Heart right ventricle (tissue), 16 donors: ENCODE measurements around the gene FAIM2. TPM values are rescaled to one million over a fixed set of nuclear protein-coding genes. Genes with fewer than 3 reads are reported as not detected.

Experiments used
- ATAC-seq, 8 donors: fragments of 200-7000 bp; cut with Tn5 transposase; one replicate each; pipeline ENCODE4 v1.9.1; 2020; ENCODE audit warnings: mild to moderate bottlenecking in 8 of 8, moderate library complexity in 8 of 8, moderate number of reproducible peaks in 1 of 8
- DNase-seq, 2 donors: peaks; one replicate each; pipeline ENCODE4 v3.0.0-alpha.2; 2020
- H3K27ac ChIP-seq, 10 donors: fragments of 200-600 bp; sonication (generic) in 2 of 10; one replicate each; pipeline versions ENCODE4 v1.5.0 to v1.8.0; 2020 to 2022; ENCODE audit warnings: mild to moderate bottlenecking in 3 of 10
- H3K27me3 ChIP-seq, 7 donors: fragments of 200-600 bp; one replicate each; pipeline ENCODE4 v1.8.0; 2021 to 2022; ENCODE audit warnings: mild to moderate bottlenecking in 2 of 7
- H3K36me3 ChIP-seq, 9 donors: fragments of 200-600 bp; sonication (generic) in 1 of 9; one replicate each; pipeline versions ENCODE4 v1.5.0 to v1.8.0; 2020 to 2022; ENCODE audit warnings: mild to moderate bottlenecking in 2 of 9
- H3K4me1 ChIP-seq, 9 donors: fragments of 200-600 bp; sonication (generic) in 1 of 9; one replicate each; pipeline versions ENCODE4 v1.5.0 to v1.8.0; 2020 to 2022; ENCODE audit warnings: mild to moderate bottlenecking in 4 of 9
- H3K4me3 ChIP-seq, 10 donors: fragments of 200-600 bp; sonication (generic) in 2 of 10; one replicate each; pipeline versions ENCODE4 v1.5.0 to v1.8.0; 2020 to 2022; ENCODE audit warnings: mild to moderate bottlenecking in 7 of 10, moderate library complexity in 2 of 10
- H3K9me3 ChIP-seq, 11 donors: fragments of 200-600 bp in 10 of 11; sonication (generic) in 2 of 11; one replicate each; pipeline versions ENCODE4 v1.5.0 to v1.8.0; 2013 to 2022; ENCODE audit warnings: mild to moderate bottlenecking in 2 of 11, control low read depth in 1 of 11, moderate library complexity in 1 of 11
- WGBS, 2 donors: extraction: QIAGEN DNeasy Blood & Tissue Kit; methylation state at CpG; one replicate each; pipeline ENCODE4 v1.1.7; 2013; ENCODE audit warnings: inconsistent platforms in 1 of 2; 5-methylcytosine and 5-hydroxymethylcytosine counted together
- intact Hi-C, 10 donors: fragments of 100-400 bp; cut with DNase I; formaldehyde crosslinking; loops; one replicate each; pipeline versions ENCODE4 v1.11.1 to v1.14.2; 2022
- polyA plus RNA-seq, 2 donors: library from polyadenylated mRNA; stranded (reverse); fragments of 200-250 nt; gene quantifications; one replicate each; pipeline ENCODE4 v1.2.3, GENCODE V29; 2013
- total RNA-seq, 10 donors: library from RNA; stranded (reverse); fragmentation: NEBNext Ultra II Directional in 3 of 10; extraction: Animal tissue kit (Norgen Biotek cat#: 25700) in 3 of 10; gene quantifications; one replicate each; pipeline versions ENCODE4 v1.2.1 to v1.2.4, GENCODE V29; 2021 to 2023
- TF ChIP-seq, protein P1 (sequence below), 9 donors: fragments of 200-600 bp; sonication (generic) in 2 of 9; IDR thresholded peaks; one replicate each; pipeline versions ENCODE4 v1.5.0 to v1.8.0; 2021 to 2022; ENCODE audit warnings: antibody characterized with exemption in 9 of 9, mild to moderate bottlenecking in 5 of 9, moderate library complexity in 1 of 9
- donor health status: Arrhythmogenic right ventricular cardiomyopathy.
- donor health status: ischemic (EF 13 %, LVEDD 7.1; RV severe dilation, severe dysfunction).
- donor health status: healthy with polysubstance abuse.
- donor health status: DM: no; HTN: yes; CAD: no.
- donor health status: DM: no; HTN: no; CAD: no.
- donor health status: ischemic (EF 25% LVEDD 6.9; RV normal size, moderate dysfunction).
- donor health status: ischemic (EF 25% LVEDD 5.7; RV mildly dilated, moderate dysfunction).
- donor health status: healthy.
- donor health status: DM: yes; HTN: yes; CAD: no.
- donor health status: Ischemic cardiomyopathy.
- donor health status: ischemic (EF 35%, LVEDD 5.7; RV mildly dilated, moderate dysfunction).
- donor health status: nonischemic (EF 11% LVEDD 7.7; RV severe dilation, severe dysfunction).
- donor health status: DM: yes; HTN: yes; CAD: no.
- donor health status: PGD.
- donor health status: ischemic (EF 29% LVEDD 5.4; RV normal size, mild dysfunction).
- donor health status: nonischemic (EF 23%, LVEDD 6.1; RV moderate dilation, normal function).

Gene FAIM2
- total and polyA plus RNA-seq, 12 donors, result 1.2 to 15.0 (median 3.5) TPM

DNA sequence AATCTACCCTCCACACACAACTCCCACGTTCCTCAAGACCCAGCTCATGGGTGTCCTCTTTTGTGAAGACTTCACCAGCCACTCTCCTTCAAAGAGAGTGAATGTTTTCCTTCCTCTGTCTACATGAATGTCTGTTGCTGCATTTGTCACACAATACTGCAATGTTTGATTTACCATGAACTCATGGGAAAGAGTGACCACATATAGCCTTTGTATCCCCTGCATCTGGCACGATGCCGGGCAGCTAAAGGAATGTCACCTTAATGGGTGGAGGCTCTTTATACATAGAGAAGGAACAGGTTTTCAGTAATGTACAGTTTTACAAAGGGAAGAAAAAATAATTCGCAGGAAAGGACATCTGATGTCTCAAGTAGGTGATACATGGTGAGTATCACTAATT is 48.7 kb downstream of the FAIM2 start:
- Histone ChIP-seq H3K4me1 (no peaks in the 10 kb centered on the region), H3K27ac (no peak overlapping the region), H3K9me3 (peaks cover 0 to 5% (median 0%) of the 10 kb centered on the region in 11 donors), H3K36me3 (no peaks in the 10 kb centered on the region), H3K4me3 (no peak overlapping the region), H3K27me3 (peaks cover 0 to 19% (median 5%) of the 10 kb centered on the region in 7 donors)
- DNase-seq (no peak), ATAC-seq (no peak)
- WGBS, 2 donors, result 88 to 91% methylated on average over 4 of the region's 4 CpGs
- TF ChIP-seq, protein P1, sequence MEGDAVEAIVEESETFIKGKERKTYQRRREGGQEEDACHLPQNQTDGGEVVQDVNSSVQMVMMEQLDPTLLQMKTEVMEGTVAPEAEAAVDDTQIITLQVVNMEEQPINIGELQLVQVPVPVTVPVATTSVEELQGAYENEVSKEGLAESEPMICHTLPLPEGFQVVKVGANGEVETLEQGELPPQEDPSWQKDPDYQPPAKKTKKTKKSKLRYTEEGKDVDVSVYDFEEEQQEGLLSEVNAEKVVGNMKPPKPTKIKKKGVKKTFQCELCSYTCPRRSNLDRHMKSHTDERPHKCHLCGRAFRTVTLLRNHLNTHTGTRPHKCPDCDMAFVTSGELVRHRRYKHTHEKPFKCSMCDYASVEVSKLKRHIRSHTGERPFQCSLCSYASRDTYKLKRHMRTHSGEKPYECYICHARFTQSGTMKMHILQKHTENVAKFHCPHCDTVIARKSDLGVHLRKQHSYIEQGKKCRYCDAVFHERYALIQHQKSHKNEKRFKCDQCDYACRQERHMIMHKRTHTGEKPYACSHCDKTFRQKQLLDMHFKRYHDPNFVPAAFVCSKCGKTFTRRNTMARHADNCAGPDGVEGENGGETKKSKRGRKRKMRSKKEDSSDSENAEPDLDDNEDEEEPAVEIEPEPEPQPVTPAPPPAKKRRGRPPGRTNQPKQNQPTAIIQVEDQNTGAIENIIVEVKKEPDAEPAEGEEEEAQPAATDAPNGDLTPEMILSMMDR (IDR thresholded peaks at IDR 0.05), result no peak
- intact Hi-C loops, result no loop called here

DNA sequence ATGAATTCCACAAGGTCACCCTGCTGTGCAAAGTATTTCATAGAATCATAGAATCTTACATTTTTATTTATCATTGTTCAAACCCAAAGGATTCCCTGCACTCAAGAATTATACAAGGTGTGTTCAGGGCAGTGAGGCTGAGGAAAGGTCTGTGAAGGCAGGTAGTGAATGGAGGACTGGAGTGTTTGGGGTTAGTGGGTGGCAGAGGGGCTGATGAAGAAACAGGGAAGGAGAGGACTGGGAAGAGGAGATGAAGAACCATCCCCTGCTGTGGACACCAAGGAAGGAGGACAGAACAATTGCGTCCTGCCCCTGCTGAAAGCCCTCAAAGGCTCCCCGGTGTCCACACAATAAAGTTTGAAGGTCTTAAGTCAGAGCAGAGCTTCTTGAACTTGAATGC is 50.0 kb downstream of the FAIM2 start:
- peaks cover 0 to 5% (median 0%) of the 10 kb centered on the region in 11 donors for H3K9me3 ChIP-seq
- no peak for DNase-seq
- H3K27ac ChIP-seq, result no peak overlapping the region
- 78 to 80% methylated on average over 2 of the region's 2 CpGs for WGBS, 2 donors
- TF ChIP-seq, protein P1 (IDR thresholded peaks at IDR 0.05), result no peak
- no peaks in the 10 kb centered on the region for H3K4me1 ChIP-seq
- H3K36me3 ChIP-seq, result no peaks in the 10 kb centered on the region
- no peak for ATAC-seq
- no peak overlapping the region for H3K4me3 ChIP-seq
- peaks cover 0 to 30% (median 13%) of the 10 kb centered on the region in 7 donors for H3K27me3 ChIP-seq
- intact Hi-C loops, result no loop called here

DNA sequence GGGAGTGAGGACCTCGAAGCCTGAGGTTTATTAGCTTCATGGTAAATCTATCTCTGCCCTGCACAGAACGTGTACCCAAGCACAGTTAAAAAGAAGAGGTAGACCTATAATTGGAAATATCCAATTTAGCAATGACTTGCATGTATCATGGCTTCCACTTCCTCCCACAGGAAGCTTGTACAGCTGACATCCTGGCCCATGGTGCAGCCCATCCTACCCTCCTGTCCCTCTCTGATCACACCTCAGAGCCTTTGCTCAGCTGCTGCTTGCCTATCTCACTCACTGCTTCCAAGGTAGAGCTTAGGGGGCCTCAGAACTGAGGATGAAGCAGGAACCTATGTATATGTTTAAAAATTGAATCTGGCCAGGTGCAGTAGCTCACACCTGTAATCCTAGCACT is 56.5 kb downstream of the FAIM2 start:
- WGBS, 2 donors, result 47 to 66% methylated on average over 2 of the region's 2 CpGs
- H3K9me3 ChIP-seq, result no peaks in the 10 kb centered on the region
- H3K4me3 ChIP-seq, result no peak overlapping the region

DNA sequence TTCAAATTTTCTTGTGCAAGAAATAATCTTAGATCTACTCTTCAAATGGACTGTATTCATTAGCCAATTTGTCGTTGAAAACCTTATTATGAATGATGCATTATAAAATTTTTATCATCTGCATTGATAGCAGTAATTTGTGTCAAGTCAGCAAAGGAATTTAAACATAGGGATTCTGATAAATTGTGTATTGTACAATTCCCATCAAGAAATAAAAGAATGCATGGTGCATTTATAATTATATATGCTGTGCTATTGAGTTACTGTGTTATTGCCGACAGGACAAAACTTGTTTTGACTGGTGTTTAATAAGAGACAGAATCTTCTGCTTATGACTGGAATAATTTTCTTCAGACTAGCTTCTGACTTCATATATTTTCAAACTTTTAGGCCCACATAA is 57.7 kb downstream of the FAIM2 start:
- Histone ChIP-seq H3K4me3 (no peak overlapping the region), H3K27ac (no peak overlapping the region), H3K9me3 (no peaks in the 10 kb centered on the region), H3K36me3 (no peaks in the 10 kb centered on the region), H3K27me3 (peaks cover 0 to 44% (median 15%) of the 10 kb centered on the region in 7 donors), H3K4me1 (peaks cover 3 to 24% (median 16%) of the 10 kb centered on the region in 9 donors)
- ATAC-seq (no peak), DNase-seq (no peak)
- TF ChIP-seq, protein P1 (IDR thresholded peaks at IDR 0.05), result no peak
- 89 to 93% methylated on average over 2 of the region's 2 CpGs for WGBS, 2 donors
- intact Hi-C loops, result no loop called here

More for the DNA sequence above, 56.5 kb downstream of the FAIM2 start:
- ATAC-seq (no peak), DNase-seq (no peak)
- H3K27ac ChIP-seq, result no peak overlapping the region
- H3K36me3 ChIP-seq, result no peaks in the 10 kb centered on the region
- TF ChIP-seq, protein P1 (IDR thresholded peaks at IDR 0.05), result no peak
- H3K27me3 ChIP-seq, result peaks cover 0 to 44% (median 16%) of the 10 kb centered on the region in 7 donors
- intact Hi-C loops, result no loop called here
- peaks cover 3 to 13% (median 9%) of the 10 kb centered on the region in 9 donors for H3K4me1 ChIP-seq
